H7 (cell line): Measurements from ENCODE around the gene MYH11. TPM values are rescaled to one million over a fixed set of nuclear protein-coding genes. Genes with fewer than 3 reads are reported as not detected.
"Not testable (repeated sequence)": the region's sequence is repeated elsewhere in the genome, so short reads cannot be mapped to it uniquely, and the experiment has no call there.

Experiments used
- DNase-seq: peaks from one replicate; pipeline ENCODE4 v3.0.0; 2012
- H3K27me3 ChIP-seq: 2 replicates; pipeline ENCODE4 v1.6.0; 2011; ENCODE audit warnings: mild to moderate bottlenecking, low read length; ENCODE audit not compliant: control insufficient read depth, insufficient read depth
- H3K36me3 ChIP-seq: replicated peaks from 2 replicates; pipeline ENCODE4 v1.5.1; 2011; ENCODE audit warnings: low read length; ENCODE audit not compliant: control insufficient read depth, insufficient read depth
- H3K4me3 ChIP-seq: 2 replicates; pipeline ENCODE4 v1.5.1; 2011; ENCODE audit warnings: low read depth, mild to moderate bottlenecking, control low read depth, low read length, moderate library complexity; ENCODE audit not compliant: insufficient read depth
- total RNA-seq: library from RNA; depleted of rRNA; stranded (reverse); fragments of >200 nt; shearing (Covaris generic); gene quantifications from 2 replicates; pipeline ENCODE4 v1.2.3, GENCODE V29; 2014

Gene MYH11
- total RNA-seq, 1 experiment from 2014 or later, result not detected

DNA sequence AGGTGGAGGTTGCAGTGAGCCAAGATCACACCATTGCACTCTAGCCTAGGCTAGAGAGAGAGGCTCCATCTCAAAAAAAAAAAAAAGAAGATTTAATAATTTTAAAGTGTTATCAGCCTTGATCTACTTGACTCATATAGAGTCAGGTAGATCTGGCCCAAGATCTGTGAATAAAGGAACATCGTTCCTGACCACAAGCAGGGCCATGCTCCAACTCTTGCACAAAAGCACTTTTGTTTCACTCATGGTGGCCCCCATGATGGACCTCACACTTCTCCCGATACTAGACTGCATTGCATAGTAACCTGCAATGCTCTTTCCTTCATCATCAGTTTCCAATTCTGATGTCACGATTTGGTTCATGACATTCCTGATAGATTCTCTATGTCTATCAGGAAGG is 5.2 kb upstream of the MYH11 start:
- H3K27me3 ChIP-seq, result peaks cover 17% of the 10 kb centered on the region
- no peak for DNase-seq
- H3K36me3 ChIP-seq, result peaks cover 1% of the 10 kb centered on the region; the same call in 1 of the 2 replicates
- no peak overlapping the region for H3K4me3 ChIP-seq

DNA sequence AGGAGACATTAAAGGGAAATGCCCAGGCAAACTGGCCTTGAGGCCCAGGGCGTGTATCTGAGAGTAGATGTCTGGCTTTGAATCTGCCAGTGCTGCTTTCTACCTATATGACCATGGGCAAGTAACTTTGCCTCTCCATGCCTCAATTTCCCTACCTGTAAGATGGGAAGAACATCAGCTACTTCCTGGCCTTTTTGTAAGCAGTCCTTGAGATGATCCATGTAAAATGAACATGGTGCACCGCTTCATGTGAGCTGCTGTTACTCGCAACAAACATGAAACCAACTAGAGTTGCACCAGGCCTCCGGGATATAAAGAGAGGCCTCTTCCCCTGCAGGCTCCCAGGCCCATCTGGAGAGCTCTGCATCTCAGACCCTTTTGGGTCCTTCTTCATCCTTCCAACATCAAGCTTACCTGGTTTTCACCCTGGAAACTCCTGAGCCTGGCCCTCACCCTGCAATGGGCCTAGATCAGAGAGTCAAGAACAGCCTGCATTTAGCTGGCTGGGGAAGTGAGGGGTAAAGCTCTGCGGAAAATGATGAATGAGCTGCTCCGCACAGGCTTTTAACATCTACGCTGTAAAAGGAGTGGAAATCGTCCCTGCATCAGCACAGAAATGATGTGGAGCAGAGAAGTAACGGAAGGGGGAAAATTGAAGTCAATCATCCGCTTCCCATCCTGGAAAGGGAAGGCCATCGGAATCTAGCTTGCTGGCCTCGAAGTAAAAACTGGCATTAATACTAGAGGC is 2.3 kb upstream of the MYH11 start:
- no peak for DNase-seq
- Histone ChIP-seq H3K27me3 (peaks cover 31% of the 10 kb centered on the region), H3K4me3 (no peak overlapping the region), H3K36me3 (no peaks in the 10 kb centered on the region)

DNA sequence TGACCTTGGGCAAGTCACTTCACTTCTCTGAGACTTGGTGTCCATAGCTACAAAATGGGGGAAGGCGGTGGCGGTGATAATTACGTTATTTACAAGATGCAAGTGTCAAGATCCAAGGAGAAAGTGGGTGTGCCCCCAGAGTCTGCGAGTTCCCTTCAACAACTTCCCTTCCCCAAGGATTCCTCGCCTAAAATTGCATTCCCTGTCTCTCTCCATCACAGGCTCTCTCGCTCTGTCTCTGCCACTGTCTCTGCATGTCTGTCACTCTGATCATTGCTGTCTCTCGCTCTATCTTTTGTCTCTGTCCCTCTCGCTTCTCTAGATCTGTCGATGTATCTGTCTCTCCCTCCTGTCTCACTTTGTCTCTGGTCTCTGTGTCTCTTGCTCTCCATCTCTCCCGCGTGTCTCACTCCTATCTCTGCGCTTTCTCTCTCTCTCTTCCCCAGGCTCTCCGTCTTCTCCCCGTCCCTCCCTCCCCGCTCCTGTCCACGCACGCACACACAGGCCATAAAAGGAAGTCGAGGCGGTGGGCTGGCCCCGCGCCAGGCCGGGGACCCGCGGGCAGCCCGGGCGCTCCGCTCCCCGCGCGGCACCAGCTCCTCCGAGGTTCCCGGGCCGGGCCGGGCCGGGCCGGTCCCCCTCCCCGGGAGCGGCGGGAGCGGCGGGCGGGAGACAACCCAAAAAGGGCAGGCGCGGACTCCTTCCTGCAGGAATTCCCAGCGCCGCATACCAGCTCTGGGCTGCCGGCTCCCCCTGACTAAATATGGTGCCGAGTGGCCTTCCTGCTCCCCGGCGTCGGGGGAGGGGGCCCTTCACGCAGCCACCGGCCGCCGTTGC is 1.1 kb upstream of the MYH11 start:
- no peaks in the 10 kb centered on the region for H3K36me3 ChIP-seq
- DNase-seq, result peak; percentile 90
- H3K4me3 ChIP-seq, result peak overlapping the region; percentile 54
- H3K27me3 ChIP-seq, result peaks cover 31% of the 10 kb centered on the region

DNA sequence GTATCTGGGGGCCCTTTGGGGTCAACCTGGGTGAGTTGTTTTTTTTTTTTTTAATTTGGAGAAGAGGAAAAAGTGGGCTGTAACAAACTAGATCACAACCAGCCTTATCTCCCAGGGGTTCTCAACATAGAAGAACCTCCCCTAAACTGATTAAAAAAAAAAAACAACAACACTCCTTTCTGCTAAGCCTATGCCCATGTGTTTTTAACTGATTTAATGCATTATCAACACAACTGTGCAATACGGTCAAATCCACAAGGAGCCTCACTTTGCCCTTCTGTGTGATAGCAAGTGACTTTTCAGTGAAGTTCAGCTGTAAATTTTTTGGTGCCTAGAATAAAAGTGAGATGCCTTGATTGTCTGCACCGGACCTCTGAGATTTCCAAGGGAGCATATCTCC is 646 bp downstream of the MYH11 start:
- DNase-seq, result no peak
- no peaks in the 10 kb centered on the region for H3K36me3 ChIP-seq
- no peak overlapping the region for H3K4me3 ChIP-seq
- H3K27me3 ChIP-seq, result peaks cover 31% of the 10 kb centered on the region

DNA sequence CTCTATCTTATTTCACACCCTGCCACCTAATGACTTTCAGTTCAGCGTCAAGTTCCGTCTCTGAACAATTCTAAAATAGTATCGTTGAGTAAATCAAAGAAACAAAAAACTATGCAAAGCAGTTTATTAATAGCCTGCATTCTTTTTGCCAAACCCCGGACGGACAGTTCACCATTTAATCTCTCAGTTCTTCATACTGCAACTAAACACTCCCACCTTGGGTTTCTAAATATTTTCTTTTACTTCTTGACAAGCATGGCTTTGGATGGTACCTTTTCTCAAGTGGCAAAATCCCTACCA is 1.2 kb downstream of the MYH11 start:
- no peaks in the 10 kb centered on the region for H3K36me3 ChIP-seq
- H3K27me3 ChIP-seq, result peaks cover 31% of the 10 kb centered on the region
- no peak for DNase-seq
- no peak overlapping the region for H3K4me3 ChIP-seq

DNA sequence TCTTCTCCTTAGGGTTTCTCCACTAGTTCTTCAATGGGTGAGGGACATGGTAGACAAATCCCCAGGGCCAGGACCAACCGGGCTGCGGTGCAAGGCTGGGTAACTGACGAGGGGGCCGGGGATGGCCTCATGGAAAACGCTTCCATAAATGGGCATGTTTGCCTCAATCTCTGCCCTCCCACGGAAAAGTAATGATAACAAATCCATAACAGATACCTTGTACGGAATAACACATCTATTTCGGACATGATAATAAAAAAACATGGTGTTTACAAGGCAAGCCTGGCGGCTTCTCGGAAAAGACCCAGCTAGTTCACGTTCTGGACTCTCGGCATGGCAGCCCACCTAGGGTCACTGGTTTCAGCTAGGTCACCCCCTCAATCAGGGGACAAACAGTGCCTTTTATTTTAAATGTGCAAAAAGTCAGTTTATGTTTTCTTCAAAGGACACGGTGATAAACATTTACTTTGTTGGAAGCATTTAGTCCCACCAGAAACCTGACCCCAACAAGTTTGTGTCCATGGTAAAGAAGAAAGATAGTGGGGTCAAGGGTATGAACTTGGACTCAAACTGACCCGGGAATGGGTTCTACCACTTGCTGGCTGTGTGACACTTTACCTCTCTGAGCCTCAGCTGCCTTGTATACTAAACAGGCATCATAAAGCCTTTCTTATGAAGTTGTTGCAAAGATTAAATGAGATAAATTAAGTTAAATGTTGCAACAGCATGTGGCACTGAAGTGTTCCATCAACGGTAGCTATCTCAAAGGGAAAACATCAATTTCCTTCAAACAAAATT is 1.7 kb downstream of the MYH11 start:
- DNase-seq, result no peak
- H3K36me3 ChIP-seq, result no peaks in the 10 kb centered on the region
- peaks cover 31% of the 10 kb centered on the region for H3K27me3 ChIP-seq
- H3K4me3 ChIP-seq, result no peak overlapping the region

DNA sequence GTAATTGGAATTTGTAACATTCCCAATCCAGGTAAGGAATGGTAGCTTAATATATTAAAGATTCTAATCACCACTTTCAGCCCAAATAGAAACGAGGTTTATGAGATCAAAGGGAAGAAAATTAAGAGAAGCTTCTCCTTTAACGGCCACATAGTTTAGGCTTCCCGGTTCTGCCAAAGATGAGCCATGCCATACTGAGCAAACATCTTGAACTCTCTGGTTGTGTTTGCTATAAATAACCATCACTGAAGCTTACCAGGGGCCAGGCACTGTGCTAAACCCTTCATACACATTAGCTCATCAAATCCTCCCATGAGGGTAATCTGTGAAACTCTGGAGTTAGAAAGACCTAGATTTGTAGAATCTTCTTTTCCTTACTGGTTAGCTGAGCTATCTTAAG is 2.8 kb downstream of the MYH11 start:
- H3K27me3 ChIP-seq, result peaks cover 31% of the 10 kb centered on the region

DNA sequence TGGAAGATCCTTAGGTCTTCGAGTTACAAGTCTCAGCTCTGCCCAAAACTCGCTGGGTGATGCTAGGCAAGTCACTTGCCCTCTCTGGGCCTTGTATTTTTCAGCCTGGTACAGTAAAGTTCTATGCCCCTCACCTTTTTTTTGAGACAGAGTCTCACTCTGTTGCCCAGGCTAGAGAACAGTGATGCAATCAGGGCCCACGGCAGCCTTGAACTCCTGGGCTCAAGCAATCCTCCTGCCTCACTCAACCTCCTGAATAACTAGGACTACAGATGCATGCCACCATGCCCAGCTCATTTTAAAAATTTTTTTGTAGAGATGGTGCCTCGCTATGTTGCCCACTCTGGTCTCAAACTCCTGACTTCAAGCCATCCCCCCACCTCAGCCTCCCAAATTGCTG is 3.8 kb downstream of the MYH11 start:
- Histone ChIP-seq H3K4me3 (no peak overlapping the region), H3K27me3 (peaks cover 24% of the 10 kb centered on the region), H3K36me3 (no peaks in the 10 kb centered on the region)
- DNase-seq, result no peak

More for the DNA sequence above, 2.8 kb downstream of the MYH11 start:
- Histone ChIP-seq H3K36me3 (no peaks in the 10 kb centered on the region), H3K4me3 (no peak overlapping the region)
- DNase-seq, result no peak

DNA sequence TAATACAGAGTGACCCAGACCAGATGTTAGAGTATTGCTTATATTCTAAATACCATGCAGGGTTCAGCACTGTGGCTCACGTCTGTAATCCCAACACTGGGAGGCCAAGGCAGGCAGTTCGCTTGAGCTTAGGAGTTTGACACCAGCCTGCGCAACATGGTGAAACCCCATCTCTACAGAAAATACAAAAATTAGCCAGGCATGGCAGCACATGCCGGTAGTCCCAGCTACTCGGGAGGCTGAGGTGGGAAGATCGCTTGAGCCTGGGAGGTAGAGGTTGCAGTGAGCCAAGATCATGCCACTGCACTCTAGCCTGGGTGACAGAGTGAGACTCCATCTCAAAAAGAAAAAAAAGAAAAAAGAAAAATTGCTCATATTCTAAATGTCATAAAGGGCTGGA is 6.3 kb downstream of the MYH11 start:
- not testable (repeated sequence) for H3K36me3 ChIP-seq, DNase-seq, H3K27me3 ChIP-seq, H3K4me3 ChIP-seq

DNA sequence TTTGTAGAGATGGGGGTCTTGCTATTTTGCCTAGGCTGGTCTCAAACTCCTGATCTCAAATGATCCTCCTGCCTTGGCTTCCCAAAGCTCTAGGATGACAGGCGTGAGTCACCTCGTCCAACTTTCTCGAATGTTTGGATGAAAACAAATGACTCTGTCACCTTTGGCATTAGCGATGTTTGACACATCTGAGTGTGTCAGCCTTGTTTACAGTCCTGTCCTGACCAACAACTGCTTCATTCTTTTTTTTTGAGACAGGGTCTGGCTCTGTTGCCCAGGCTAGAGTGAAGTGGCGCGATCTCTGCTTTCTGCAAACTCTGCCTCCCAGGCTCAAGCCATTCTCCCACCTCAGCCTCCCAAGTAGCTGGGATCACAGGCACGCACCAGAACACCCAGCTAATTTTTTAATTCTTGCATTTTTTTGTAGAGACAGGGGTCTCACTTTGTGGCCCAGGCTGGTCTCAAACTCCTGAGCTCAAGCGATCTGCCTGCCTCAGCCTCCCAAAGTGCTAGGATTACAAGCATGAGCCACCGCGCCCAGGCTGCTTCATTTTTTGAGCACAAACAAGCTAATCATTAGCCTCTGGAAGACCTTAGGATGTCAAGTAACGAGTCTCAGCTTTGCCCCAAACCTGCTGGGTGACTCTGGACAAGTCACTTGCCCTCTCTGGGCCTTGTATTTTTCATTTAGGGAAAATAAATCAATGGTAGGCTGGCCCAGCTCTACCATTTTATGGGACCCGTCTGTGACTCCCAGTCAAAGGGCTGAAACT is 7.4 kb downstream of the MYH11 start:
- Histone ChIP-seq H3K27me3 (no peaks in the 10 kb centered on the region), H3K36me3 (no peaks in the 10 kb centered on the region), H3K4me3 (no peak overlapping the region)
- no peak for DNase-seq

DNA sequence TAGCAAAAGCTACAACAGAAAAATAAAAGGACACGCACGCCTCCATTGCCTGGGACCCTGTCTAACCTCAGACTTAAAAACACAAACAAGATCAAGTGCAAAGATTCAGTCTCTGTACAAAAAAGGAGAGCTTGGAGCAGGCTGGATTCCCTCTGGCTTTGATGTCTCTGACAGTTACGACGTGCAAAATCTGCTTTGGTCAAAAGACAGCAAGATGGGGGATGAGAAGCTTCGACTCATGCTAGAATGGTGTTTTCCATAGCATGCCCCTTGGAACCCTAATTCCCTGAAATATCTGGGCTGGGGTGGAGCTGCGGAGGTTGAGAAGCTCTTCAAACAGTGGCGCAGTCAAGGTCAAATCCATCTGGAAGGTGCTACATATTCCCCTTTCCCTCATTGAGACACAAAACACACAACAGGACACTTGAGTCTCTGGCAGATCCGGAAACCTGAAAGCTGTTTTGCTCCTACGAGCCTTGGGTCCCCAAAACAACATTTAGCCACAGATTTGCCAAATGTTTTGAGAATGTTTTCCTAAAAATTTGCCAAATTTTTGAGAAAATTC is 9.1 kb downstream of the MYH11 start:
- Histone ChIP-seq H3K4me3 (no peak overlapping the region), H3K36me3 (no peaks in the 10 kb centered on the region), H3K27me3 (no peaks in the 10 kb centered on the region)
- DNase-seq, result no peak

DNA sequence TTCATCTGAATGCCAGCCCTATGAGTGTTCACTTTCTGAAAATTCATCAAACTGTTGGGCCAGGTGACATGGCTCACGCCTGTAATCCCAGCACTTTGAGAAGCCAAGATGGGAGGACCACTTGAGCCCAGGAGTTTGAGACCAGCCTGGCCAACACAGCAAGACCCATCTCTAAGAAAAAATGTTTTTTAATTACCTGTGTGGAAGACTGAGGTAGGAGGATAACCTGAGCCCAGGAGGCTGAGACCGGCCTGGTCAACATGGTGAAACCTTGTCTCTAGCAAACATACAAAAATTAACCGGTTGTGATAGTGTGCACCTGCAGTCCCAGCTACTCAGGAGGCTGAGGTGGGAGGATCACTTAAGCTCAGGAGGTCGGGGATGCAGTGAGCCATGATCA is 10.3 kb downstream of the MYH11 start:
- H3K36me3 ChIP-seq, result no peaks in the 10 kb centered on the region
- no peak for DNase-seq
- no peaks in the 10 kb centered on the region for H3K27me3 ChIP-seq
- no peak overlapping the region for H3K4me3 ChIP-seq

DNA sequence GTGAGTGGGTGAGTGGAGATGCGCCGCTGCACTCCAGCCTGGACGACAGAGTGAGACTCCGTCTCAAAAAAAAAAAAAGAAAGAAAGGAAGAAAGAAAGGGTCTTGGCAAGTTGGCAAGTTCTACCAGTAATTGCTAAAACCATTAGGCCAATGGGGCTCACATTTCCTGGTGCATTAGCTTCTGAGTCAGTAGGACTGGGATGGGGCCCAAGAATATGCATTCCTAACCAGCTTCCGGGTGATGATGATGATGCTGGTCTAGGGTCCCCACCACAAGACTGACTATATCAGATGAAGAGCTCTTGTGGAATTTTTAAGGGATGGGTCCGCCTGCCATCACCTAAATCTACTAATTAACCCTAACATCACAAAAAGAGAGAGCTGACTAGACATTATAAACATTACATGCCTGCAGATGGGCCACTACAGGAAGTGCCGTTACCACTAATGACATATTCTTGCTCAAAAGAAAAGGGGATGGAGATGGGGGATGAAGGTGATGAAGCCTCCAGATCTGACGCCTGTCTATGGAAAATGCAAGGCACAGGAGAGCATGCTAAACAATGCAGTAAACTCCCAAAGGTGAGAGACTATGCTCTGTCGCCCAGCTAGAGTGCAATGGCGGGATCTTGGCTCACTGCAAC is 13.1 kb downstream of the MYH11 start:
- DNase-seq, result no peak
- Histone ChIP-seq H3K36me3 (no peaks in the 10 kb centered on the region), H3K27me3 (no peaks in the 10 kb centered on the region), H3K4me3 (no peak overlapping the region)
